HG03066 (cell line): ENCODE measurements around the gene BSG.
"Not testable (repeated sequence)": the region's sequence is repeated elsewhere in the genome, so short reads cannot be mapped to it uniquely, and the experiment has no call there.

ENCODE experiments used
- ATAC-seq: cut with Tn5 transposase; IDR thresholded peaks from one replicate; pipeline ENCODE4 v1.9.1; 2021; ENCODE audit warnings: low read depth; ENCODE audit not compliant: unreplicated experiment

BSG gene

GRCh38 chr19:602391-603301 lies 30.2 kb downstream of the BSG start:
- ATAC-seq, result no peak

- not testable (repeated sequence) for ATAC-seq
These were observed 30.9 kb downstream of the BSG start for GRCh38 chr19:603302-603639.

- ATAC-seq, result not testable (repeated sequence)
These were observed 31.4 kb downstream of the BSG start for GRCh38 chr19:603779-604178.

GRCh38 chr19:604355-604754 lies 32.0 kb downstream of the BSG start:
- ATAC-seq, result no peak

GRCh38 chr19:605061-605971 lies 32.9 kb downstream of the BSG start:
- ATAC-seq, result not testable (repeated sequence)

- ATAC-seq, result no peak
These were observed 35.1 kb downstream of the BSG start for GRCh38 chr19:607301-608154.

- ATAC-seq, result no peak
These were observed 36.0 kb downstream of the BSG start for GRCh38 chr19:608155-609003.

- no peak for ATAC-seq
These were observed 36.6 kb downstream of the BSG start for GRCh38 chr19:609004-609346.

GRCh38 chr19:610071-610800 lies 37.8 kb downstream of the BSG start:
- ATAC-seq, result no peak

- no peak for ATAC-seq
These were observed 38.5 kb downstream of the BSG start for GRCh38 chr19:610801-611480.

GRCh38 chr19:611481-611868 lies 39.1 kb downstream of the BSG start:
- ATAC-seq, result no peak

GRCh38 chr19:612941-613340 lies 40.5 kb downstream of the BSG start:
- no peak for ATAC-seq

- ATAC-seq, result no peak
These were observed 41.6 kb downstream of the BSG start for GRCh38 chr19:613732-614567.

- no peak for ATAC-seq
These were observed 43.2 kb downstream of the BSG start for GRCh38 chr19:615619-616018.

GRCh38 chr19:616062-616700 lies 43.8 kb downstream of the BSG start:
- no peak for ATAC-seq

- no peak for ATAC-seq
These were observed 44.5 kb downstream of the BSG start for GRCh38 chr19:616747-617526.
